ENCODE measurements around the gene LTB4R2. TPM values are rescaled to one million over a fixed set of nuclear protein-coding genes. Genes with fewer than 3 reads are reported as not detected.

Gene LTB4R2
- 6.9 TPM for total RNA-seq

DNA sequence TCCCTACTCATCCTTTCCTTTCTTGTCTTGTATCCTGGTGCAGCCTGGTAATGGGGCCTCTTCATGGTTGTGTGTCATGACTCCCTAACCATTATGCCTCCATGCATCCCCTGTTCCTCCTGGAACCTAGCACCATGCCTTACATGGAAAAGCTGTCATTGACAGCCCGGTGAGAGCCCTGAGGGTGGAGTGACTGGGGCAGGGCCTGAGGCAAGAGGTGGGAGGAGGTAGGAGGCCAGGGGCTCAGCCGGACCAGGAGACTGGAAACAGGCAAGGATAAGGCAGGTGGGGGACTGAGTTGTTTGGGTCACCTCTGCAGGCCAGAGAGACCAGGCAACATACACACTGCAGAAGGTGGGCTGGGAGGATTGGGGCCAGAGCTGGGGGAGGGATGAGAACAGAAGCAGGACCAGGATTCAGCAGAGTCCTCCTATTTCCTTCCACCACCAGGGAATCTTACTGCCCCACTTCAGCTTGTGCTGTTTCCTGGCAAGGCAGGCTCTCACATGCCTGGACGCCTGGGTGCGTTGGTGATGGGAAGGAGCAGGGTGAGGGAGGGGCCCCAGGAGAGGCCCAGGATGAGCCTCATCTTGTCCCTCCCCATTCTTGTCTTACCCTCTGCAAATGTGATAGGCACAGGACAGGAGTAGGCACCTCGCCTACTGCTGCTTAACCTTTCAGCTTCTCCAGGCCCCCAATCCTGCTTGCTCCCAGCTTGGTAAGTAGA lies at the start of gene LTB4R2:
Gene LTB4R2, plus strand, starts transcription at position 603 of the 727 bp plus-strand sequence. CDS start 525 bp downstream, outside the sequence.
- no peak for DNase-seq (ENCODE audit: low spot score)
- no peak for ATAC-seq

DNA sequence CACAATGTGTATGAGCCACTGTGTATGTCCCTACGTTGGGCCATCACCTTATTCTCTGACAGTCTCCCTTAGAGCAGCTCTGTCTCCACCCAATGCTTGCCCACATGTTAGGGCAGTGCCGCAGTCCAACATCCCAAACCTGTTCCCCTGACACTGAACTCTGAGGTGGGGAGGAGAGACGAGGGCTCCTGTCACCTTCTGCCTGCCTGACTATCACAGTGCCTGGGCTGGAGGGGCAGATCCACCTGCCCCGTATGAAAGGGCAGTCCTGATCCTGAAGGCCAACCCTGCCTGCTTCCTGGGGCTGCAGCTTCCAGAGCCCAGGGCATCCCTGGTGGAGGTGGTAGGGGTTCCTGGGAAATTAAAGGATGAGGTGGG lies 49.2 kb upstream of the LTB4R2 start:
- no peak for ATAC-seq

DNA sequence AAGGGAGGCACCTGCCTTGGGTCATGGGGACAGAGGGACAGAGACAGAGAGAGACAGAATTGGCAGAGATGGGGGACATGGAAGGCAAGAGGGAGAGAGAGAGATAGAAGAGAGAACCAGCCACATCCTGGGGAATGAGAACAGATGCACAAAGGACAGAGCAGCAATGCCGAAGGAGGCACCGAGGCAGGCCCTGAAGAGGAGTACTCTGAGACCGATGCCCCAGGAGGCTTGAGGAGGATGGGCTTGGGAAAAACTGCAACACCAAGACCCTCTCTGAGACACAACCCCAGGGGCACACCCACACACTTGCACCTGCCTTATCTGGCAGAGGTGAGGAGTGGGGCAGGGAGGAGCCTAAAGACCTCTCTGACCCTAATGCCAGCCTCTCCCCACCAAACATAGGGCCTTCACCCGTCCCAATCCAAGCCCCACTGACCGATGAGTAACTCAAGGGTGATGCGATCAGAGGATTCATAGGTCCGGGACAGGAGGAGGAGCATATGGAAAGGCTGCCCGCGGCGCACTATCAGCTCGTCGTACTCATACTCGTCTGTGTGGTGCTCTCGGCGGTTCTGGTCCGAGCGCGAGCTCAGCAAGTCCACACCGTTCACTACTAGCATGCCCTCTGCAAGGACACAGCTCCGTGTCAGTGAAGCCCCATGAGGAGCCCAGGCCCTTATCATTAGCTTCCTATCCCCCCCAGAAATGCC lies 48.5 kb upstream of the LTB4R2 start:
- no peak for DNase-seq (ENCODE audit: low spot score)
- no peak for ATAC-seq

More for the DNA sequence above, 49.2 kb upstream of the LTB4R2 start:
- no peak for DNase-seq (ENCODE audit: low spot score)

- ATAC-seq (no peak), DNase-seq (ENCODE audit: low spot score) (no peak)
These were observed 48.0 kb upstream of the LTB4R2 start for GRCh38 chr14:24261969-24262327.

- no peak for DNase-seq (ENCODE audit: low spot score)
- ATAC-seq = no peak
These were observed 46.9 kb upstream of the LTB4R2 start, which contains the start of gene TGM1 for GRCh38 chr14:24262821-24263733. Gene TGM1, minus strand, starts transcription at chr14:24263177. Its CDS starts 825 bp downstream, at chr14:24262352.

DNA sequence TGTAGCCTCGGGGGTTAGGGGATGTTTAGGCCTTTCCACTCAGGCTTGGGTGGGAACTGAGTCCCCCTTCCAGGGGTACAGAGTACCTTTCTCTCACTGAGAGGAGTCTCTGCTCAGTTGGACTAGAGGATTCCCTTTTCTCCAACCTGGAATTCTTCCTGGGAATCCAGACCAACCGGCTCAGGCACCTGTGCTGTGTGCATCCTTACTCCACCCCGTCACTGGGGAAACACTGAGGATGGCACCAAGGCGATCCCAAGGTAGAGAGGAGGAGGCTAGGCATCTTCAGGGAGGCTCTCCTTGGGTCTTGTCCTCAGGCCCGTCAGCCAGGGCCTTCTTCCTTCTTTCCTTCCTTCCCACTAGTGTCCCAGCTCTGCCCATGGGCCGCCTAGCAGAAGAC lies 46.1 kb upstream of the LTB4R2 start:
- DNase-seq (ENCODE audit: low spot score) (no peak), ATAC-seq (no peak)

GRCh38 chr14:24264298-24264697 lies 45.6 kb upstream of the LTB4R2 start:
- no peak for DNase-seq (ENCODE audit: low spot score)
- ATAC-seq = no peak

DNA sequence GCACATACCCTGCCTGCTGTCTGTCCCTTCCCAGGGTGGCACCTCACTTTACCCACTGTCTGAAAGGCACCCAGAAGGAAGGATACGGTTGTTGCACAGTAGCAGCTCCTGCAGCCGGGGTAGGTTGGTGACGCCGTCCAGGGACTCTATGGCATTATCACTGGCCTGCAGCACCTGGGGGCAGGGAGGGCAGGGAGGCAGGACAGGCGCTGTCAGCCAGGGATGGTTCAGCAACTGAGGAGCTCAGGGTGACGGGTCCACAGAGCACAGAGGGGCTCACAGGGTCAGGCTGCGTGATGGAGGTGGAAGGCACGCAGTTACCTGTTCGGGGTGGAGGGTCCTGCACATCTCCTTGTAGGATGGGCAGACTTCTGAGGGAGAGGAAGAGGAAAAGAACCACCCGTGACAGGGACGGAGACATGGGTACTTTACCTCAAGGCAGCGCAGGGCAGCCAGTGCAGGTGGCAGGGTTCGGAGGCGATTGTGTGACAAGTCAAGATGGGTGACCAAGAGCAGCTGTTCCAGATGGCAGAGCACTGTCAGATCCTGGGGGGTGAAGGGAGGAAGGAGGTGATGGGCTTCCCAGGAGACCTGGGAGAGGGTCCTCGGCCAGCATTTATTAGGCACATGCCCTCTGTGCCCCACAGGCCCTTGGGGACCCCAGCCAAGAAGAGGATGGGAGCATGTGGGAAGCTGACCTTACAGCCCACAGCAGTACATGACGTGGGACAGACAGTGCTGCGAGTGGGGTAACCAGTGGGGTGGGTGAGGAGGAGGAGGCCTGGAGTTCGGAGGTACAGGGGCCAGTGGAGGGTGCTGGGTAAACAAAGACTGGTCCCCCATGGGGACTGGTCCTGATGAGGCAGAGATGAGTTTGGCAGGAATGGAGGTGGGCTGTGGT lies 43.3 kb upstream of the LTB4R2 start:
- ATAC-seq = no peak
- no peak for DNase-seq (ENCODE audit: low spot score)

DNA sequence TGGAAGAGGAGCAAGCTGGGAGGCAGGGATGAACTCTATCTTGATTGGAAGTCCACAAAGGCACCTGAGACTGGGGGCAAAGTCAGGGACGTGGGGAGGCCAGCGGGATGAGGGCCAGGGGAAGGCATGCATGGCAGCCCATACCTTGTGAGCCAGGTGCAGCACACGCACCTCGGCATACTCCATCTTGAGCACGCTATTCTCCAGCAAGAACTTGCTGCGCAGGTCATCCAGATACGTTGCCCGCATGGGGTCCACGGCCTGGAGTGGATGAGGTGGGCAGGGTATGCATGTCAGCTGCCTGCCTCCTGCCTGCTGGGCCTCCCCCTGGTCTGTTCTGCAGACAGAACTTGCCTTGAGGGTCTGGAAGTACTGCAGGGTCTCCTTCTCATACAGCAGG lies 42.4 kb upstream of the LTB4R2 start:
- DNase-seq (ENCODE audit: low spot score) (no peak), ATAC-seq (no peak)

DNA sequence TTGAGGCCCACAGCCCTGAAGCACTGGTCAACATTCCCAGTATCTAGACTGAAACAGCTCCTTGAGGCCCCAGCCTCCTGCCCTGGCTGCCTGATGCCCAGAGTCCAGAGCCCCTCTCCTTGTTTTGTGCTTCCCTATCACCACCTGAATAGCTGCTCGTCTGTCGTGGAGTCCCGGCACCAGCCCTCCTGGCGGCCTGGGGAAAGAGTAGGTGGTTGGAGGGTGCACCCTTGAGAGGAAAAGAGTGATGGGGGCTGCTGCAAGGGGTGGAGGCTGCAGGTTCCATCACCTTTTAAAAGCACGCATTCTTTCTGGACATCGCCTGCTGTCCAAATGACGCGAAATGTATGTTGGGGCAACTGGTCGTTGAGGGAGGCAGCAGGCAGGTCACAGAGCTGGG lies 41.7 kb upstream of the LTB4R2 start:
- ATAC-seq = no peak
- DNase-seq (ENCODE audit: low spot score) = no peak

- ATAC-seq (no peak), DNase-seq (ENCODE audit: low spot score) (no peak)
These were observed 40.6 kb upstream of the LTB4R2 start for GRCh38 chr14:24269368-24269767.

DNA sequence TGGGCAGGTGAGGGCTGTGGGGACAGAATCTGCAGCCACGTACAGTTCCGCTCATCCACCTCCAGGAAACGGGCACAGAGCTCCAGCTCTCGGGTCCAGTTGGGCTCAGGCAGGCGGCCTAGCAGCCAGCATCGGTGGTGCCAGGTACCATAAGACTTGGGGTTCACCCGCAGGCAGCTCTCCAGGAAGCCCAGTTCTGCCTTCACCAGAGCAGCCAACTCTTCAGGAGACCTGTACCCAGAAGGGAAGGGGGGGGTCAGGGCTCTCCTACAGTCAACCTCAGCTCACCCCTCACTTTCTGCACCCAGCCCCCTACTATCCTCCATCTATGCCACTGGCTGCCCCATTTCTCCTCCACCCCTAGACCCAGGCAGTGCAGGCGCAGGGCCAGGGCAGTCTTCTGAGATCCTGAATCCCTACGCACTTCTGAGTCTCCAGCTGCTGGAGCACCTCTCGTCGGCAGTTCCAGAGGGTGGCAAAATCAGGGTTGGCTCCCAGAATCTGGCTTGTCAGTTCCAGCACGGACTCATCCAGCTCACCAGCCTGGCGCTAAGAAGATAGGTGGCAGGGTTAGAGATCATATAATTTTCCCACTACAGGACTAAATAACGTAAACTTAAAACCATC lies 39.9 kb upstream of the LTB4R2 start:
- ATAC-seq (no peak), DNase-seq (ENCODE audit: low spot score) (no peak)

GRCh38 chr14:24270537-24271133 lies 39.3 kb upstream of the LTB4R2 start:
- peak; percentile 24 for ATAC-seq

GRCh38 chr14:24271134-24271833 lies 38.7 kb upstream of the LTB4R2 start, which contains the start of gene RABGGTA:
Gene RABGGTA, minus strand, starts transcription at chr14:24271597. Its CDS starts 482 bp downstream, at chr14:24271115.
- DNase-seq (ENCODE audit: low spot score) = peak; percentile 88
- peak; percentile 94 for ATAC-seq

More at GRCh38 chr14:24270537-24271133, 39.3 kb upstream of the LTB4R2 start:
- DNase-seq (ENCODE audit: low spot score) = no peak

GRCh38 chr14:24271834-24272263 lies 38.1 kb upstream of the LTB4R2 start:
- ATAC-seq (no peak), DNase-seq (ENCODE audit: low spot score) (no peak)

DNA sequence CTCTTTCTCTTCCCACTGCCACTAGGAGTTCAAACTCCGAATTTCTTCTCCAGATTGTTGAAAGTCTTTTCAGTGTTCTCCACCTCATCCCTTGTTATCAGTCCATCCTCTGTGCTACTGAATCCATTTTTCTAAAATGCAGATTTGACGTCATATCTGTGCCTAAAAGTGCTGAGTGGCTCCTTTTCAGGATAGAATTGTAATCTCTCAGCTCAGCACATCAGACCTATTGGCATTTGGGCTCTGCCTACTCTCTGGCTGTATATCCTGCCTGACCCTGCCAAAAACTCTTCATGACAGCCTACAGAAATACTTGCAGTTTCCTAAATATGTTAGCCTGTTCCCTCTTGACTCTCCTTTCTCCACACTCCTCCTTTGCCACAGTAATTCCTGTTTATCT lies 37.5 kb upstream of the LTB4R2 start:
- ATAC-seq (no peak), DNase-seq (ENCODE audit: low spot score) (no peak)

- DNase-seq (ENCODE audit: low spot score) (no peak), ATAC-seq (peak; percentile 54)
These were observed 36.4 kb upstream of the LTB4R2 start for GRCh38 chr14:24273422-24273998.

DNA sequence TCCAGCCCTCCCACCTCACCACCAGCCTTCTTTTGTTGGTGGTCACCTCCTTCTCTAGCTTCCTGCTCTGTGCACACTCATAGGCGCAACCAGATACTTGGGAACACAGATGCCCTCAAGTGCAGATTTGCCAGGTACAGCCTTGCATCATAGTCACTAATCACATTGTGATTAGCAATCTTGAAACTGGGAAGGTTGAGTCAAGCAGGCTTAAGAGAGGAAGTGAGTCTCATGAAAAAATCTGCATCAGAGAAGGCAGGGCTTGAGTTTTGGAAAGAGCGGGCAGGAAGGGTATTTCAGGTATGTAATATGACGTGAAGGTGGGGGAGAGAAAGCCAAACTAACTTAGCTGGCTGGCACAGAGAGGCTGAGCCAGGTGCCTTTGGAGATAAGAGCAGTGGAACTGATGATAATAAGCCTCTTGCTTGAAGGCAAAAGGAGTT lies 35.8 kb upstream of the LTB4R2 start:
- DNase-seq (ENCODE audit: low spot score) (no peak), ATAC-seq (no peak)
